NOMO-1 treated with DMSO at 0.1 percent for 48 hours (cell line): ENCODE data around the gene GTF2H2C_2.
"Not testable (repeated sequence)": the region's sequence is repeated elsewhere in the genome, so short reads cannot be mapped to it uniquely, and the experiment has no call there.

Experiments
- DNase-seq: peaks from one replicate; lab custom pipeline; 2025; ENCODE audit not compliant: unreplicated experiment; lab: John Stamatoyannopoulos, UW

Gene GTF2H2C_2

DNA sequence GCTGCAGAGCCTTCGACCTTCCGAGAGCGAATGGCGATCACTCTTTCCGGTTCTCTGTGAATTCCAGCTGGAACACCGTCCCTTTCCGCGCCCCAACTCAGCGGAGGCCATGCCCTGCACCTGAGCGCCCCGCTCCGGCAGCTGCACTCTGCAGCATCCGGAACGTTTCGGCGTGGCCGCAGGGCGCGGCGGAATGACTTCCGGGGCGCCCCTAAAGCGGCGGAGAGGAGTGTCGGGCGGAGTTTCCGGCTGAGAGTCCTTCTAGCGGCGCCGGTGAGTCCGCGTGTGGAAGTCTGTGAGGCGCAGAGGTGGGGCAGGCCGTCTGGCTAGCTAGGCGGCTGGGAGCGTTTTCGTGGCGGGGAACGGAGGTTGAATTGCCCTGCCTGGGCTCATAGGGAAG is at the start of gene GTF2H2C_2:
TSS of gene GTF2H2C_2 (plus strand) at position 252 of the 400 bp plus-strand sequence.
- not testable (repeated sequence) for DNase-seq

DNA sequence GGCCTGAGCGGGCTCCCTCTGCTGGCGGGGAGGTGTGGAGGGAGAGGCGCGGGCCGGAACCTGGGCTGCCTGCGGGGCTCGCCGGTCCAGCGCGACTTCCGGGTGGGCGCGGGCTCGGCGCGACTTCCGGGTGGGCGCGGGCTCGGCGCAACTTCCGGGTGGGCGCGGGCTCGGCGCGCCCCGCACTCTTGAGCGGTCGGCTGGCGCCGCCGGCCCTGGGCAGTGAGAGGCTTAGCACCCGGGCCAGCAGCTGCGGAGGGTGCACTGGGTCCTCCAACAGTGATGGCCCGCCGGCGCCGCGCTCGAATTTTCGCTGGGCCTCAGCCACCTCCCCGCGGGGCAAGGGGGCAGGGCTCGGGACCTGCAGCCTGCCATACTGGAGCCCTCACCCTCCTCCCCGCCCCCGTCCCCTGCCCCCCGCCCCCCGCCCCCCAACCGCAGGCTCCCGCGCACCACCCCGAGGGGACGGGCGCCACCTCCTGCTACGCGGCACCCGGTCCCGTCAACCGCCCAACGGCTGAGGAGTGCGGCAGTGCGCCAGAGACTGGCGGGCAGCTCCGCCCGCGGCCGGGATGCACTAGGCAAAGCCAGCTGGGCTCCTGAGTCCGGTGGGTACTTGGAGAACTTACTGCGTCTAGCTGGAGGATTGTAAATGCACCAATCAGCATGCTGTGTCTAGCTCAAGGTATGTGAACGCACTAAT is 14.0 kb upstream of the GTF2H2C_2 start:
- not testable (repeated sequence) for DNase-seq

DNA sequence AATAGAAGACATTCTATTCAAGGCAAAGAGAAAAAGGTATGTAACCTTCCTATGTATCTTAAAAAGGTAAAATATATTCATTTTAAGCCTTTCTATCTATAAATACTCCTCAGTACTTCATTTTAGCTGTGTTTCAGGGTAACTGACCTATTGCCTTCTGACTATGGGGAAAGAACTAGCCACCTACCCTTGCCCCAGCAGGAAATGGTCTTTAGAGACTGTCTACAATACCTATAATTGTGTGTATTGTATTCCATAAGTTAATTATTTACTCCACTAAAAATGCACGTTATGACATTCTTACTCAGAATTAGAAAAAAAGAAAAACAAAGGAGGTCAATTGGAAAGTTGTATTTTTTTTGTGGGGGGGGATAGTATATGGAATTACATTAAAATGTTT is 6.2 kb downstream of the GTF2H2C_2 start:
- DNase-seq: not testable (repeated sequence)

DNA sequence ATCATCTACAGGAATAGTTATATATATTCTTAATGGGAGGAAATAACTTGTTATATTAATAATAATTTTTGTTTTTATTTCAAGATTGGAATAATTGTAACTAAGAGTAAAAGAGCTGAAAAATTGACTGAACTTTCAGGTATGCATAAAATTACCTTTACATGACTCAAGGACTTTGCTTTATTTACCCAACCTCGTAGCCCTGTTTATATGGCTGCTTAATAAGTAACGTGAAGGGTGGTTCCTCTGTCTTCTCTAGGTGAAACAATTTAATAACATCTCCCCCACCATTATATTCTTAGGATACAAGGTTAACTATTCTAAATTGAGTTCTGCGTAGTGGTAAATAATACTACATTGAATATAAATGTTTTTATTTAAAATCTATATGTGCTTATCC is 8.0 kb downstream of the GTF2H2C_2 start:
- not testable (repeated sequence) for DNase-seq

DNA sequence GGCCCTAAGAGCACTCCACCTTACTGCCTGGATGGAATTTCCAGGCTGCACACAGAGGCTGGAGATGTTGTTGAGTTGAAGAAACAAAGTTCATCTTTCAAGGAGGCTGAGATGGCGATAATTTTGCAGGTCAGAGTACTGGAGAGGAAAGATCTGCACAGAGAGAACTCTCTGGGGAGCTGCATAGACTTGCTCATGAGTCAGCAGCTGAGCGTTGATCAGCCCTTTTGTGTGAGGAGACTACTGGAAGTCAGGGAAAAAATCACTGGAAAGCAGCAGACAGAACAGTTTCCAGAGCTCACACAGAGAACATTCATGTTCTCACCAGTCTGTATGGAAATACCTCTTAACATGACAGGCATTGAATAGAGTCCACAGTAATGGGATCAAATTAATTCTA is 23.4 kb downstream of the GTF2H2C_2 start:
- not testable (repeated sequence) for DNase-seq

DNA sequence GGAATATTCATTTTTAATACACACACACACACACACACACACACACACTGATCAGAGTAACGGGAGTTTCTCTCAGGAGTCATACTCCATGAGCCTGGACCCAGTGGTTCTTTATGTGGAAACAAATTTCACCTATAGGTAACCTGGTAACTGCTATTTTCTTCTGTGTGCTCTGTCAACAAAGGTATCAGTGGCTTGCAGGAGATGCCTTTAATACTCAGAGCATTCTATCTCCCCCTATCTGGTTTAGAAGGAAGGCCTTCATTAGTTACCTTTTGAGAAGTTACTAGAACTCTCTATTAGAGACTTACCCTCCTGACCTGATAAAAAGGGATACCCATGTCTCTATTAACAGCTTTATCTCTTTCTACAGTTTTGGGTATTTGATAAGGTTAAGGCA is 34.4 kb downstream of the GTF2H2C_2 start:
- not testable (repeated sequence) for DNase-seq

DNA sequence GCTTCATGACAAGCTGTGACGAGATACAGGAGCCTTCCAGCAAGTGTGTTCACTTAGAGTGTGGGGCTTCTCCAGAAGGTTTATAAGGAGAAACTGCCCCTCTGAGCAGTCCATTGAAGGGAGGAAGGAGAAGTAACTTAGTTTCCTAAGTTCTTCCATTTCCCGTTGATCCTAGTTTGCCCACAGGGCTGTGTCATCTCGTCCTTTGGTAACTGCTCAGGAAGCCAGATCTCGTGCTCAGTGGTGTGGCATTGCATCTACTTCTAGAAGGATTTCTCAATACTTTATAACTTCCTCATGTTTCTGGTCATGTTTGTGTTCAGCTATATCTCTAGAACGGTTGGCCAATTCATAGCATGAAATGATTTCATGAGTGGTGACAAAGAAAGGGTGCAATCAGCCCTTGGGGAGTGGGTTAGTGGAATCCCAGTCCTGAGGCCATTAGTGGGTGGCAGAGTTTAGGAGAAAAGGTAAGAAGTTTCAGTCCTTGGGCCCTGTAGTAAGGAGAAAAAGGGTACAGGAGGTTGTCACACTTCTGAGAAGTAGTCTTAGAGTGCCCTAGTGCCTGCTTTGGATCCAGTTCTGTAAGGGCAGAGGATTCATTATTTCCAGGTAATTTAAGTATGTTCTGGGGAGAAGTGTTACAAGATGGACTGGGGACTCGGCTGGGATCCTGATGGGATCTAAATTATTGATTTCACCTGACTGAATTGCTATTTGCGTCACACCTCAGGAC is 36.2 kb downstream of the GTF2H2C_2 start:
- DNase-seq: not testable (repeated sequence)

DNA sequence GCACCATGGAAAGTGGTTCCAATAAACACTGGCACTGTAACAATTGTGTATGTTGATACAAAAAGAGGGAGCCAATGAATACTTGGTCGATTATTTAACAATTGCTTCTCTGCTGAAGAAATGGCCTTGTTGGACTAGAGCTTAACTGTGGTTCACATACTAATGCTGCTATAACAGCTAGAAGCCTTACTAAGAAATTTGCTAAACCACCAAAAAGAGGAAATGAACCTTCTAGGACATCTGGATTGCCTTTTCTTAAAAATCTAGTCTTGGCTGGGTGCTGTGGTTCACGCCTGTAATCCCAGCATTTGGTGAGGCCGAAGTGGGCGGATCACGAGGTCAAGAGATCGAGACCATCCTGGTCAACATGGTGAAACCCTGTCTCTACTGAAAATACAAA is 41.9 kb downstream of the GTF2H2C_2 start:
- DNase-seq: not testable (repeated sequence)

DNA sequence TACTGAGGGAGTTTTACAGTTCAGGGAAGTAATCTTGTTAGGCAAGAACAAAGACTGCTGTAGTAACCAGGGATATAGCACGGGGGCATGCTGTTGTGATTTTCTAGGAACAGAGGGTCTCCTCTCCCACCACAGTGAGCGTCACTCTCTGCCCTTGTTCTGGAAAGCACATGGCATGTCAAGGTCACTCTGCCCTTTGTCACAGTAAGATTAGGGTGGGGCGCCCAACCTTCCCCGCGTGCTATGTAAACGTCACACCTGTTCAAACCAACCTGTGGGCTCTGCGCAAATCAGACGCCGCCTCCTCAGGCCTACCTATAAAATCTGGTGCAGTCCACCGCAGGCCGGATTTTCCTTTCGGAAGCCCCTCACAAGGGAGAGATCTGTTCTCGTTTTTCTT is 44.0 kb downstream of the GTF2H2C_2 start:
- DNase-seq: not testable (repeated sequence)

DNA sequence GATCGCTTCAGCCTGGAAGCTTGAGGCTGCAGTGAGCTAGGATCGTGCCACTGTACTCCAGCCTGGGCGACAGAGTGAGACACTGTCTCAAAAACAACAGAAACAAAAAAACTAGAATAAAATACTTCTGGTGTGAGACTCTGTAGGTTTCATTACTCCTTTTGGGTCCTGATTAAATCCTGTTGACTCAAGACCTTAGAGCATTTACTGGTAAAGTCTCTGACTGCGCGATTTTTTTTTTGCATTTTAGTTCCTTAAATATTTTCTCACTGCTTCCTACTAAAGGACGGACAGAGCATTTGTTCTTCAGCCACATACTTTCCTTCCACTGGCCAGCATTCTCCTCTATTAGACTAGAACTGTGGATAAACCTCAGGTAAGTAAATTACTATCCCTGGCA is 46.8 kb downstream of the GTF2H2C_2 start:
- not testable (repeated sequence) for DNase-seq

DNA sequence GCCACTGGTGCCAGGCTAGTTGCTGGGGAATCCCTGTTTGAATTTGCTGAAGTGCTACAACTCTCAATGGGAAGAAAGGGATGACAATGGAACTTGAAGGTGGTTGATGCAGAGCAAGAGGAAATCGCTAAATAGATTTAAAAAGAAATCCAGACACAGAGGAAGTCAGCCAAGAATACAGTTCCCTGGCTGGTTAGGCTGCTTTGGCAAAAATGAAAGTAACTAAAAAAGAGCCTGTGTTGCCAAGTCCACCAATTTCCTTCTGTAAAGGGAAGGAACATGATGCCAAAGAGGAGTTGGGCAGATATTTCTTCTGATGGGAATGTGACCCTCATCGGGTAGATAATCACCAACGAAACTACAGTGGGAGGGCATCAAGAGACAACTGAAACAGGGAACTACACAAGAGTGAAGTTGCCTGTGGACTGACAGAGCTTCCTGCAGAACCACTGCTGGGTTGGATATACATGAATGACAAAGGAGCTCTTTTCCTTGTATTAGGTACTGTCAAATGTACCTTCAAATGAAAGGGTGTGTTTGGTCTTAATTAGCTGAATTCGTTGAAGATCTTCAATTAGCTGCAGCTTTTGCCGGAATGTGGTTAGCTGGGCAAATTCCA is 49.0 kb downstream of the GTF2H2C_2 start:
- DNase-seq: not testable (repeated sequence)

DNA sequence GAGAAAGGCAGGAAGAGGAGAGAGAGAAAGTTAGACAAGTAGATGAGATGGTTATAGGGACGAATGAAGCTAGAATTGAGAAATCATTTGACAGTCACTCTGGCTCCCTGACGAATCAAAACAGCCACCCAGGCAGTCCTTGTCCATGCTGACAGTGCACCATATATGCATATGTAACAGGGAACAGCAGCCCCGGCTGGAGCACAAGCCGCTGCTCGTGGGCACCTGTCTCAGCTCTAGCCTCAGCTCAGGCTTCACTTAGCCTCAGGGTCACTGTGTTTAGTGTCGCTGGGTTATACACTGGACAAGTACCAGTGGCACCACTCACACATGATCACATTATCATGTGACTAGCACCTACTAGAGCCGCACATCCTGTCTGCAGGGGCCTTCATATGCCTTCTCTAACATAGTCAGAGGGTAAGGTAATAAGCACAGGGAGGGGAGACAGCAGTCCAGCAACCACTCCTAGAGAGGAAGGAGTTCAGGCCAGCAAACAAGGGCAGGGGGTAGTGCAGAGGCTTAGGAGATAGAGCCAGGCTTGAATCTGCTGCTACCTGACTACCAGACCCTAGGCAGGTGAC is 54.9 kb downstream of the GTF2H2C_2 start:
- DNase-seq: not testable (repeated sequence)
